ENCODE data around the gene SNAPC2.

- TF ChIP-seq CTCF (IDR thresholded peaks at IDR 0.05) (no peak), POLR2AphosphoS5 (IDR thresholded peaks at IDR 0.05) (no peak), POLR2A (IDR thresholded peaks at IDR 0.05) (no peak)
Observed at GRCh38 chr19:7918615-7919421, 1.3 kb upstream of the SNAPC2 start.

Data from gastroesophageal sphincter (tissue), 3 donors.